Stomach (tissue), 4 donors: ENCODE data around the gene UBE2D2.

Experiments used
- POLR2A ChIP-seq, 4 donors: fragments of 450-650 bp; IDR thresholded peaks; one replicate each; pipeline ENCODE4 v1.6.1; 2016; ENCODE audit warnings: antibody characterized with exemption in 4 of 4, control low read depth in 2 of 4, mild to moderate bottlenecking in 1 of 4, moderate library complexity in 1 of 4
- POLR2AphosphoS5 ChIP-seq, 3 donors: sonication (generic); formaldehyde crosslinking; IDR thresholded peaks; one replicate each; pipeline ENCODE4 v1.6.1; 2016; ENCODE audit warnings: antibody characterized with exemption in 3 of 3

DNA sequence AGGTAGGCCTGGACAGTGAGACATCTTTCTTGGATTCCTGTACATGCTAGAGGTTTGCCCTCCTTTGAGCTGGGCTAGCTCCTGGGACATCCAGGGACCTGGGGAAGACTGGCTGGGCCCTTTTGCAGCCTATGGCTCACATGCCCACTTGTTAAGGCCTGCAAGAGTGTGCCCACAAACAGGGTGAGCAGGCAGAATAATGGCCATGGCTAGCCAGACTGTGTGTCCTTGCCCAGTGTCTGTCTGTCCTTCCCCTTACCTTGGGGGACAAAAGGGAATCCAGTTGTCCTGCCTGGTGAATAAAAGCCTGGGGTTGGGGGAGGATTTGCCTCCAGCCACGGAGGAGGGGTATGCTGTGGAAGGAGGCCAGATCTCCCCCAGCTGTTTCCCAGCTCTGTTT, 74.1 kb downstream of the UBE2D2 start:
- TF ChIP-seq POLR2A (IDR thresholded peaks at IDR 0.05) (no peak), POLR2AphosphoS5 (IDR thresholded peaks at IDR 0.05) (no peak)
